Lower lobe of right lung (tissue), 2 donors: ENCODE data around the gene LLCFC1. TPM values are rescaled to one million over a fixed set of nuclear protein-coding genes. Genes with fewer than 3 reads are reported as not detected.

Experiments used
- ATAC-seq, 2 donors: fragments of 200-7000 bp; cut with Tn5 transposase; one replicate each; pipeline ENCODE4 v1.9.1; 2020 to 2022; ENCODE audit warnings: mild to moderate bottlenecking in 2 of 2, moderate library complexity in 2 of 2
- DNase-seq: peaks from one replicate; pipeline ENCODE4 v3.0.0-alpha.2; 2020
- H3K27ac ChIP-seq: fragments of 200-600 bp; one replicate; pipeline ENCODE4 v1.8.0; 2022
- H3K27me3 ChIP-seq: fragments of 200-600 bp; one replicate; pipeline ENCODE4 v1.8.0; 2022; ENCODE audit warnings: low read depth
- H3K36me3 ChIP-seq: fragments of 200-600 bp; one replicate; pipeline ENCODE4 v1.8.0; 2022; ENCODE audit warnings: mild to moderate bottlenecking
- H3K4me1 ChIP-seq: fragments of 200-600 bp; one replicate; pipeline ENCODE4 v1.8.0; 2022
- H3K4me3 ChIP-seq: fragments of 200-600 bp; one replicate; pipeline ENCODE4 v1.8.0; 2022; ENCODE audit warnings: mild to moderate bottlenecking
- H3K9me3 ChIP-seq: fragments of 200-600 bp; one replicate; pipeline ENCODE4 v1.8.0; 2022
- CTCF ChIP-seq: fragments of 200-600 bp; IDR thresholded peaks from one replicate; pipeline ENCODE4 v1.8.0; 2022; ENCODE audit warnings: antibody characterized with exemption, mild to moderate bottlenecking
- intact Hi-C: fragments of 100-400 bp; cut with DNase I; formaldehyde crosslinking; loops from one replicate; pipeline ENCODE4 v1.11.0; 2022
- total RNA-seq: library from RNA; stranded (reverse); fragmentation: NEBNext Ultra II Directional; extraction: Animal tissue kit (Norgen Biotek cat#: 25700); gene quantifications from one replicate; pipeline ENCODE4 v1.2.1, GENCODE V29; 2021
- donor health status: DM: no; HTN: yes; CAD: no; lungs with severe emphysema.

LLCFC1 gene
- total RNA-seq, 1 donor from 2014 or later = not detected

GRCh38 chr7:142934056-142934455 lies 5.2 kb upstream of the LLCFC1 start:
- intact Hi-C loops = no loop called here
- no peak for ATAC-seq
- DNase-seq = no peak
- Histone ChIP-seq H3K4me3 (no peak overlapping the region), H3K4me1 (no peaks in the 10 kb centered on the region), H3K36me3 (no peaks in the 10 kb centered on the region), H3K27me3 (no peaks in the 10 kb centered on the region), H3K27ac (no peak overlapping the region), H3K9me3 (no peaks in the 10 kb centered on the region)
- no peak for TF ChIP-seq CTCF

- no peak overlapping the region for H3K27ac ChIP-seq
- intact Hi-C loops = no loop called here
- no peaks in the 10 kb centered on the region for H3K4me1 ChIP-seq
- no peaks in the 10 kb centered on the region for H3K27me3 ChIP-seq
- no peak for ATAC-seq
- DNase-seq = no peak
- no peaks in the 10 kb centered on the region for H3K36me3 ChIP-seq
- H3K4me3 ChIP-seq = no peak overlapping the region
- no peaks in the 10 kb centered on the region for H3K9me3 ChIP-seq
- TF ChIP-seq CTCF = no peak
These were observed 3.2 kb upstream of the LLCFC1 start for GRCh38 chr7:142935941-142936565.

- intact Hi-C loops = no loop called here
These were observed 673 bp upstream of the LLCFC1 start for GRCh38 chr7:142938611-142939010.

GRCh38 chr7:142940966-142941535 lies 1.8 kb downstream of the LLCFC1 start:
- Histone ChIP-seq H3K4me3 (no peak overlapping the region), H3K27ac (no peak overlapping the region), H3K4me1 (no peaks in the 10 kb centered on the region), H3K27me3 (no peaks in the 10 kb centered on the region), H3K36me3 (no peaks in the 10 kb centered on the region), H3K9me3 (no peaks in the 10 kb centered on the region)
- no peak for TF ChIP-seq CTCF
- intact Hi-C loops = no loop called here
- no peak for ATAC-seq
- DNase-seq = no peak

More at GRCh38 chr7:142938611-142939010, 673 bp upstream of the LLCFC1 start:
- Histone ChIP-seq H3K27ac (no peak overlapping the region), H3K4me3 (no peak overlapping the region), H3K27me3 (no peaks in the 10 kb centered on the region), H3K4me1 (no peaks in the 10 kb centered on the region), H3K36me3 (no peaks in the 10 kb centered on the region), H3K9me3 (no peaks in the 10 kb centered on the region)
- ATAC-seq (no peak), DNase-seq (no peak)
- no peak for TF ChIP-seq CTCF

GRCh38 chr7:142941541-142941940 lies 2.3 kb downstream of the LLCFC1 start:
- no peaks in the 10 kb centered on the region for H3K9me3 ChIP-seq
- intact Hi-C loops = no loop called here
- H3K36me3 ChIP-seq = no peaks in the 10 kb centered on the region
- peak in 1 of 2 donors; percentile 8 for ATAC-seq
- no peaks in the 10 kb centered on the region for H3K4me1 ChIP-seq
- H3K27ac ChIP-seq = no peak overlapping the region
- TF ChIP-seq CTCF = no peak
- no peak overlapping the region for H3K4me3 ChIP-seq
- DNase-seq = no peak
- H3K27me3 ChIP-seq = no peaks in the 10 kb centered on the region
